Esophagus muscularis mucosa (tissue), 3 donors: ENCODE results near the gene MFSD11.

Source experiments
- CTCF ChIP-seq, 3 experiments: fragments of 200-600 bp in 2 of 3; fragments of 450-650 bp in 1 of 3; sonication (generic) in 2 of 3; IDR thresholded peaks; one replicate each; pipeline ENCODE4 v1.5.1; 2017 to 2019; ENCODE audit warnings: antibody characterized with exemption in 3 of 3, mild to moderate bottlenecking in 2 of 3, moderate library complexity in 1 of 3
- POLR2A ChIP-seq: fragments of 450-650 bp; IDR thresholded peaks from one replicate; pipeline ENCODE4 v1.6.1; 2017; ENCODE audit warnings: antibody characterized with exemption, moderate library complexity, mild to moderate bottlenecking, low read depth
- POLR2AphosphoS5 ChIP-seq, 2 donors: sonication (generic); formaldehyde crosslinking; IDR thresholded peaks; one replicate each; pipeline ENCODE4 v1.6.1; 2017; ENCODE audit warnings: antibody characterized with exemption in 2 of 2

- TF ChIP-seq POLR2A, result no peak
- TF ChIP-seq POLR2AphosphoS5 (IDR thresholded peaks at IDR 0.05), result no peak
- no peak for TF ChIP-seq CTCF (IDR thresholded peaks at IDR 0.05)
Measured at GRCh38 chr17:76812263-76812662, 74.3 kb downstream of the MFSD11 start.
